Transverse colon (tissue), 4 donors: ENCODE measurements around the gene KCNG1.

Source experiments
- CTCF ChIP-seq, 5 experiments: fragments of 200-600 bp in 3 of 5; fragments of 450-650 bp in 2 of 5; sonication (generic) in 3 of 5; IDR thresholded peaks; 1 replicate in 2 of 5; 2 replicates in 3 of 5; pipeline ENCODE4 v1.5.1; 2016 to 2017; ENCODE audit warnings: antibody characterized with exemption in 5 of 5, inconsistent platforms in 3 of 5, mild to moderate bottlenecking in 2 of 5, moderate library complexity in 1 of 5
- EP300 ChIP-seq: sonication (generic); formaldehyde crosslinking; IDR thresholded peaks from one replicate; pipeline ENCODE4 v1.6.1; 2017; ENCODE audit warnings: antibody characterized with exemption, low read depth
- POLR2AphosphoS5 ChIP-seq, 3 donors: sonication (generic); formaldehyde crosslinking; IDR thresholded peaks; one replicate each; pipeline ENCODE4 v1.6.1; 2016; ENCODE audit warnings: antibody characterized with exemption in 3 of 3

- TF ChIP-seq CTCF (IDR thresholded peaks at IDR 0.05) (no peak), EP300 (no peak), POLR2AphosphoS5 (IDR thresholded peaks at IDR 0.05) (no peak)
Measured at GRCh38 chr20:51034988-51035656, 12.2 kb upstream of the KCNG1 start.
